ENCODE results near the gene ATP13A3.

DNA sequence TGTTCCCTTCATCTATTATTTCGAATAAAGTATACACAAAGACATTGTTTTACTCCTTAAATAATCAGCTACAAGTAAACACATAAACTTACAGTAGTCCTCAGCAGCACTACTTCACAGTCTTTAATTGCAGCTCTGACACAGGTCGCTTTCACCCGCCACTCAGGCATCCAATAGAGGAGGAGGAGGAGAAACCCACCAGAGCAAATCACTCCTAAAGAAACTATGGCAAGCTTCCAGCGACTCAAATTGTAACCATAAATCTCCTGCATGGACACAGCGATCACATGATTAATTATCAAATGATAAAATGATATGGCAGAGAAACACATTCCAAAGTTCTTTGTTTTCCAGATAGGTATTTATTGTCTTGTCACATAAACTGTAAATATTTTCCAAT, 26.2 kb downstream of the ATP13A3 start:
- TF ChIP-seq, protein P1, sequence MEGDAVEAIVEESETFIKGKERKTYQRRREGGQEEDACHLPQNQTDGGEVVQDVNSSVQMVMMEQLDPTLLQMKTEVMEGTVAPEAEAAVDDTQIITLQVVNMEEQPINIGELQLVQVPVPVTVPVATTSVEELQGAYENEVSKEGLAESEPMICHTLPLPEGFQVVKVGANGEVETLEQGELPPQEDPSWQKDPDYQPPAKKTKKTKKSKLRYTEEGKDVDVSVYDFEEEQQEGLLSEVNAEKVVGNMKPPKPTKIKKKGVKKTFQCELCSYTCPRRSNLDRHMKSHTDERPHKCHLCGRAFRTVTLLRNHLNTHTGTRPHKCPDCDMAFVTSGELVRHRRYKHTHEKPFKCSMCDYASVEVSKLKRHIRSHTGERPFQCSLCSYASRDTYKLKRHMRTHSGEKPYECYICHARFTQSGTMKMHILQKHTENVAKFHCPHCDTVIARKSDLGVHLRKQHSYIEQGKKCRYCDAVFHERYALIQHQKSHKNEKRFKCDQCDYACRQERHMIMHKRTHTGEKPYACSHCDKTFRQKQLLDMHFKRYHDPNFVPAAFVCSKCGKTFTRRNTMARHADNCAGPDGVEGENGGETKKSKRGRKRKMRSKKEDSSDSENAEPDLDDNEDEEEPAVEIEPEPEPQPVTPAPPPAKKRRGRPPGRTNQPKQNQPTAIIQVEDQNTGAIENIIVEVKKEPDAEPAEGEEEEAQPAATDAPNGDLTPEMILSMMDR (conservative IDR thresholded peaks at IDR 0.05; ENCODE audit: low read depth in 2 of 2), result no peak
- TF ChIP-seq REST (IDR thresholded peaks at IDR 0.05; ENCODE audit: unreplicated experiment) (no peak), EZH2phosphoT487 (IDR thresholded peaks at IDR 0.05; ENCODE audit: unreplicated experiment) (no peak), CREB1 (CRISPR knock-in tag; IDR thresholded peaks at IDR 0.05; ENCODE audit: low read depth) (no peak), JUNB (IDR thresholded peaks at IDR 0.05; ENCODE audit: unreplicated experiment) (no peak), POLR2AphosphoS5 (IDR thresholded peaks at IDR 0.05; ENCODE audit: low read depth) (no peak), ZNF114 (CRISPR knock-in tag; IDR thresholded peaks at IDR 0.05) (no peak), EZH2 (IDR thresholded peaks at IDR 0.05; ENCODE audit: low read depth, unreplicated experiment) (no peak), ZNF331 (CRISPR knock-in tag; IDR thresholded peaks at IDR 0.05; ENCODE audit: low read depth) (no peak), ETS1 (IDR thresholded peaks at IDR 0.05) (no peak), ZNF462 (CRISPR knock-in tag; IDR thresholded peaks at IDR 0.05) (no peak)
